Inflammatory macrophage (primary cell): ENCODE results near the gene RRAGD.
A peak's percentile ranks its signal among the peaks of the same experiment; 100 is the strongest.

Experiments used
- DNase-seq, 2 donors: peaks; one replicate each; pipeline ENCODE4 v3.0.0-alpha.2; 2020 to 2022
- total RNA-seq, 18 experiments: gene quantifications; one replicate each; lab custom pipeline; 2026; ENCODE audit warnings: mixed read lengths in 6 of 18, inconsistent platforms in 2 of 18; lab: John Stamatoyannopoulos, UW

Gene RRAGD, protein sequence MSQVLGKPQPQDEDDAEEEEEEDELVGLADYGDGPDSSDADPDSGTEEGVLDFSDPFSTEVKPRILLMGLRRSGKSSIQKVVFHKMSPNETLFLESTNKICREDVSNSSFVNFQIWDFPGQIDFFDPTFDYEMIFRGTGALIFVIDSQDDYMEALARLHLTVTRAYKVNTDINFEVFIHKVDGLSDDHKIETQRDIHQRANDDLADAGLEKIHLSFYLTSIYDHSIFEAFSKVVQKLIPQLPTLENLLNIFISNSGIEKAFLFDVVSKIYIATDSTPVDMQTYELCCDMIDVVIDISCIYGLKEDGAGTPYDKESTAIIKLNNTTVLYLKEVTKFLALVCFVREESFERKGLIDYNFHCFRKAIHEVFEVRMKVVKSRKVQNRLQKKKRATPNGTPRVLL
- 64.3 to 347 (median 197) reads per million in 18 experiments for total RNA-seq

DNA sequence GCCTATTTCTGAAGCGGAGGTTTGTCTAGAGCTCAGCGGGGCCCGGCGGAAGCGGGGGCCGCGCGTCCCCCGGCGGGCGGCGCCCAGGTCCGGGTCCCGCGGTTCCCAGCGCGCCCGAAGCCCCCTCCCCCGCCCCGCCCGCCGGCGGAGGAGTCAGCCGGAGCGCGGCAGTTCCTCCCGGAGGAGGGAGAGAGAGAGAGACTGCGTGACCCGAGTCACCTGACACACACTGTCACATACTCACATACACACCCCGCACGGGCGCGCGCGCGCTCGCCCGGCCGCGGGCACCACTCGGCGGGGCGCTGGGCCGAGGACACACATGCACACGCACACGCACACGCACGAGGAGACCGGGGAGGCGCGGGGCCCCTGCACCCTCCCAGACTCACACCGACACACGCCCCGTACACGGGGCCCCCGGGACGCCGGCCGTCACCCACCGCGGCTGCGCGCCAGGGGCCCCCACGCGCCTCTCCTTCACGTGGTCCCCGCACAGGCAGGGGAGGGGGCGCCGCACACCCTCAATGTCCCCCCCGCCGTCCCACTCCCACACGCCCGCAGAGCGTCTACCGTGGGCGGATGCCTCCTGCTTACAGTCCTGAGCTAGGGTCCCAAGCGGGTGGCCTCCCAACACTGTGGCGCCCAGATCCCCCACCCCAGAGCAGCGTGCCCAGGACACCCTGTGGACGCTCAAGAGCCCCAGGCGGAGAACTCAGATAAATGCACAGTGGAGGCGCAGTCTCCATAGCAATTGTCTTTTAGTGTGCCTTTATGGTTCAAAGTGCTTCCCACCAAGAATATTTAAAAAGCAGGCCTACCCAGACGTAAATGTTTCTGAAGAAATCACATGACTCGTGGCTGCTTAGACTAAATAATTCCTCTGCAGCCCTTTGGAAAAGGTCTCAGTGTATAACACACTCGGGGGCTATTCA is at the start of gene RRAGD:
RRAGD (minus strand) TSS at position 203 of the 935 bp plus-strand sequence. CDS start 280 bp downstream, outside the sequence.
- peak; percentile 78 to 87 for DNase-seq

DNA sequence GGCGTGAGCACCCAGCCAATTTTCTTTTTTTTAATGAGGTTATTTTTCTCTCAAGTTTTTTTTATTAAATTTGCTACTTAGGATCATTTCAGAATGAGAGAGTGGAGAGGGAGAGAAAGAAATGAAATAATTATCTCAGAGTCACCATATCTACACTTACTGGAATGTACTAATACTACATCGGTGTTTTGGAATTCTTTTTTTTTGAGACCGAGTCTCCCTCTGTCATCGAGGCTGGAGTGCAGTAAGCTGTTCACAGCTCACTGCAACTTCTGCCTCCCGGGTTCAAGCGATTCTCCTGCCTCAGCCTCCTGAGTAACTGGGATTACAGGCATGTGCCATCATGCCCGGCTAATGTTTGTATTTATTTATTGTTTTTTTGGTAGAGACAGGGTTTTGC is 48.6 kb upstream of the RRAGD start:
- no peak for DNase-seq

DNA sequence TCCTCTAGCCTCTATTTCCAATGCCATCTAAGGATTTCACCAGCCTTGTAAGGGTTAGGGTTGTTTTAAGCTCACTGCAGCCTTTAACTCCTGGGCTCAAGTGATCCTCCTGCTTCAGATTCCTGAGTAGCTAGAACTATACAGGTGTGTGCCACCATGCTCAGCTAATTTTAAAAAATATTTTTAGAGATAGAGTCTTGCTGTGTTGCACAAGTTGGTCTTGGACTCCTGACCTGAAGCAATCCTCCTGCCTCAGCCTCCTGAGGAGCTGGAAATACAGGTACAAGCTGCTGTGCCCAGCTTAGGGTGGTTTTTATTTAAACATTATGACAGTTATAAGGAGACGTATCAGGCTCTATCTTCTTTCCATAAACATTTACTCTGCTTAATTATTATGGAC is 47.4 kb upstream of the RRAGD start:
- DNase-seq = no peak

DNA sequence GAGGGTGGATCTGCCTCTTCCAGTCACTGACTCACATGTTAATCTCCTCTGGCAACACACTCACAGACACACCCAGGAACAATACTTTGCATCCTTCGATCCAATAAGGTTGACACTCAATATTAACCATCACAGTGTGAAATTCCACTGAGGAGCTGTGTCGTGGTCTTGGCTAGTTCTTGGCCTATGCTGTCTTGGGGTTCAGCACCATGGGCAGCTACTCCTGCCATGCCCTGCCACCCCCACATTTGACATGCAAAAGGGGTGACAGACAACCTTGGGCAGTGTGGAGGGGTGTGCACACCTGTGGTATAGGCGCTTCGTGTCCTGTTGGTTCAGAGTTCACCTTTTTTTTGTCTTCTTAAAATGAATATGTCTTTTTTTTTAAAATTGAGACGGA is 46.6 kb upstream of the RRAGD start:
- no peak for DNase-seq

DNA sequence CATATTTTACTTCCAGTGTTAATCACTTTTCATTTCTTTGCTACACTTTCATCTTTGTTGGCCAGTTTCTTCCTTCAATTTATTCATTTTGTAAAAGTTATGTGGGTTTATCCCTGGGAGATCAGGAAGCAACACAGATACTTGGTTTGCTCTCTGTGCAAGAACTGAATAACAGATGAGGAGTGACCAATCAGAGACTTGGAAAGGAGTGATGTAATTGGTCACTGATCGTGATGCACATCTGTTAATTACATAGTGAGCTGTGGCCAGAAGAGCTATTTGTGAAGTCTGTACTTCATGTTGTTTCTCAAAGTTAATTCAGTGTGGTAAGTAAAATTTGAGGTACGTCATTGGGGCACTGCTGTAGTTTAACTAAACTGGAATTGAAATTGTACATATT is 42.2 kb upstream of the RRAGD start:
- DNase-seq = no peak

DNA sequence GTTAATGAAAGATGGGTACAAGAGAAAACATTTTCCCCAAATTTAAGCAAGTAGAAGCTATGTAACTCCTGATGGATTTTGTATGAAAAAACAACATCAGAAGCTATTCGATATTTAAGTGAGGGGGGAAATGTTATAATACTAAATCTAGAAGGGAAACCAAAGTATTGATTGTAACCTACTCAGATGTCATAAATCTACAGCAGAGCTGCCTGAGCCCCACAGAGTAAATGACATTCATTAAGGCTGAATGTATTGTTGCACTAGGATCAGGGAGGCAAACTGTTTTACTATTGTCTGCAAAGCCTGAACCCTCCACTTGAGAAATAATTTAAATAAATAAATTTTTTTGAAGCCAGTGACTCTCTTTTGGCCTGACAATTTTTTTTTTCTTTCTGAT is 40.2 kb upstream of the RRAGD start:
- DNase-seq = no peak

DNA sequence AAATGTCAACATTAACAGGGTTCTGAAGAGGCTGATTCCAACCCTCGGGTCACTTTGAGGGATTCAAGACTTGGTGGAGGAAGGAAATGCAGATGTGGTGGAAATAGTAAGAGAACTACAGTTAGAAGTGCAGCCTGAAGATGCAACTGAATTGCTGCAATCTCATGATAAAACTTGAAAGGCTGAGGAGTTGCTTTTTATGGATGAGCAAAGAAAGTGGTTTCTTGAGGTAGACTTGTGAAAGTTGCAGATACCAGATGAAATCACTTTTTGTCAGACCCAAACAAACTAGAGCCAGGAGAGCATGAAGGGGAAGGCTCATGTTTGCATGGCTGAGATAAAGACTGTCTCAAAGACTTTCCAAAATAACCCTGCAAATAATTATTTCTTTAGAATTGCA is 37.1 kb upstream of the RRAGD start:
- DNase-seq = no peak

DNA sequence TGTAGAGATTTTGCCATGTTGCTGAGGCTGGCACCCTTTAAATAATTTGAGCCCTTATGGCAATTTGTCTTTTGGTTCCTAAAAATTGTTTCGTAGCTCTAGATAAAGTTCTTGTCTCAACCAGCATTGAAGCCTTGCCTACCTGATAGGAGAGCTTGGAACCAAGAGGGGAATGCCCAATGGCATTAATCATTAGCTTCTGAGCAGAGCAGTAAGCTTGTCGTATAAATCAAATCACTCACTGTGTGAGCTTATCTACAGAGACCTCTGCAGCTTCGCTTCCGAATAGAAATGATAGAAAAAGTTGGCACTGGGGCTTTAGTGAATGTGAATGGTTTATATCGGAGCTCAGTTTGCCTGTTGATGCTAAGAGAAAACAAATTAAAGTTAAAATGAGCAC is 31.6 kb upstream of the RRAGD start:
- DNase-seq = no peak

DNA sequence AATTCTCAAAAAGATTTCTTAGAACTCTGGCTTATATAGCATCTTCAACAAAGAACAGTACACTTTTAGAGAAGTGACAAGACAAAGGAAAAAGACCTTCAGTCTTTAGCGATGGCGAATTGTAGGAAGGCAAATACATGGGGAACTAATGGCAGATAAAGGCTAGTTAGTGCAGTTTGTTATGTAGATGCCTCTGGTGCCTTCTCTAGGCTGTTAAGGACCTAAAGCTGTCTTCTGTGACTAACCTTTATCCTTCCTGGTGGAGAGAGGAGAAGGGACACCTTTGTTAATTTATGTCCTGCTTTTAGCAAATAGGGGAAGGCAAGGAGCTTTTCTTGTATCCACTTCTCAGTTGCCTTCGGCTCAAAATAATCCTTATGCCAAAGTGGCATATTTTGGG is 28.1 kb upstream of the RRAGD start:
- no peak for DNase-seq

DNA sequence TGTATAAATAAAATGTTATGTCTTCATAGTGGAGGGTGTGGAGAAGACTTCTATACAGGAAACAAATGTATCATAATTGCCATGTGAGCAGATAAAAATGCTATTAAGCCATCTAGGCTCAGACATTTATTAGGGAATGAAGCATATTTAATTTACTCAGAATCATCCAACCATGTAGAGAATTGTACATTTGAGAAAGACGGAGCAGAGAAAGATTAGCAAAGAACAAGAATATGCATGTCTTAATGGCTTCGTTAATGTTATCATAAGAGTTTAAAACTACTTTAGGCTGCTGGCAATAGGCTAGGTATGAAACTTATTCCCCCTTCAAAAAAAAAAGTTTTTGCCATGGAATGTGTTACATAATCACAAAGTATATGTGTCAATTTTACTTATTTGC is 26.9 kb upstream of the RRAGD start:
- DNase-seq = no peak

DNA sequence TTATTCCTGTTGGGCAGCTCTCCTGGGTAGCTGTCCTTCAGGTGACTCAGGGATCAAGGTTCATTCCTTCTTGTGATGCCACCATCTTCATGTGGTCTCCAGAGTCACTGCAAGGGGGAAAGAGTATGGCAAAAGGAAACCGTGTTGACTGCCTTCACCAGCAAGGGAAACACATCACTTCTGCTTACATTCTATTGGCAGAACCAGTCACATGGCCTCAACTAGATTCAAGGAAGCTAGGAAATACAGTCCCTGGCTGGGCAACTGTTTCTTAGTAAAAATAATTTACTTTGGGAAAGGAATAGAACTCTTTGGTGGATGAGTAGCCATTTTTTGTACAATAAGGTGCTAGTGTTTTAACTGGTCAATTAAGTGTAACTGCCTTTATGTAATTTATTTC is 26.2 kb upstream of the RRAGD start:
- DNase-seq = no peak

DNA sequence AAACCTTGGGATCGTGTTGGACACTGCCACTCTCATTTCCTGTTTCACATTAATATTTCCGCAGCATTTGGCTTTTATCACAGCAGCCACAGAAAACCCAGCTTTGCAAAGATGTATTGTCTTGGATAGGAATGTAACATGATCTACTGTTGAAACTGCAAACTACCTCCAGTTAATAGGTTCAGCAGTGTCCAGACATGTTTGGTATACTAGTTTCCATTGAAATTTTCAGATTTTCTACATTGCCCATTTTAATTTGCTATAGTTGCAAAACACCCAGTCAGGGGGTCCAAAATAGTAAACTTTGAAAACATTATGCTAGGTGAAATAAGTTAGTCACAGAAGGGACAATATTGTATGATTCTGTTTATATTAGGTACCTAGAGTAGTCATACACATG is 24.2 kb upstream of the RRAGD start:
- DNase-seq = no peak

DNA sequence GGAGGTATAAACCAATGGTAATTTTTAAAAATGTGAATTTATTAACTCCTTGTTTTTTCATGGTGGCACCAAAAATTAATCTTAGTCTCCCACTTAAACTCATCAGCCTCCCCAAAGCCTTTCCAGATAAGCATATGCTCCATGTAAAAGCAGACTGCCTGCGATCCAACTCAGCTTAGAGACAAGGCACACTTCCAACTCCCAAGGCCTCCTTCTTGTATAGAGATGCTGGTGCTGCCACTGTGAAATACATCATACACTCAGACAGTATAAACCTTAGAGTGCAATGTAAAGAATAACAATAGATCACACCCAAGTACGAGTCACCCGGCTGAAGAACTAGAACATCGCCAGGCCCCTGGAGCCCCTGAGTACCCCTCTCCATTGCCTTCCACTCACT is 22.9 kb upstream of the RRAGD start:
- DNase-seq = no peak

DNA sequence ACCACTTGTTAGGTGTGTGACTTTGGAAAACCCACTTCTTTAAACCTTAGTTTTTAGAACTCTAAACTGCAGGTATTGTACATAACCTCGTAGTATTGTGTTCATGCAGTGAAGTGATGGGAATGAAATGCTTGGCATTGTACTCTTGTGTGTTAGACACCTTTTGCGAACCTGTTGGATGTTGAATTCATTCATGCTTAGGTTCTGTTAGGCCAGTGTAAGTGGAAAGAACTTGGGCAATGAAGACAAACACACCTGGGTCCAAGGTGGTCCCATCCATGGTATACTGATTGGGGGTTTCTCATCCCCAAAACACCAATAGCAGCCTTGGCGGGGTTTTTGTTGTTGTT is 22.1 kb upstream of the RRAGD start:
- no peak for DNase-seq

DNA sequence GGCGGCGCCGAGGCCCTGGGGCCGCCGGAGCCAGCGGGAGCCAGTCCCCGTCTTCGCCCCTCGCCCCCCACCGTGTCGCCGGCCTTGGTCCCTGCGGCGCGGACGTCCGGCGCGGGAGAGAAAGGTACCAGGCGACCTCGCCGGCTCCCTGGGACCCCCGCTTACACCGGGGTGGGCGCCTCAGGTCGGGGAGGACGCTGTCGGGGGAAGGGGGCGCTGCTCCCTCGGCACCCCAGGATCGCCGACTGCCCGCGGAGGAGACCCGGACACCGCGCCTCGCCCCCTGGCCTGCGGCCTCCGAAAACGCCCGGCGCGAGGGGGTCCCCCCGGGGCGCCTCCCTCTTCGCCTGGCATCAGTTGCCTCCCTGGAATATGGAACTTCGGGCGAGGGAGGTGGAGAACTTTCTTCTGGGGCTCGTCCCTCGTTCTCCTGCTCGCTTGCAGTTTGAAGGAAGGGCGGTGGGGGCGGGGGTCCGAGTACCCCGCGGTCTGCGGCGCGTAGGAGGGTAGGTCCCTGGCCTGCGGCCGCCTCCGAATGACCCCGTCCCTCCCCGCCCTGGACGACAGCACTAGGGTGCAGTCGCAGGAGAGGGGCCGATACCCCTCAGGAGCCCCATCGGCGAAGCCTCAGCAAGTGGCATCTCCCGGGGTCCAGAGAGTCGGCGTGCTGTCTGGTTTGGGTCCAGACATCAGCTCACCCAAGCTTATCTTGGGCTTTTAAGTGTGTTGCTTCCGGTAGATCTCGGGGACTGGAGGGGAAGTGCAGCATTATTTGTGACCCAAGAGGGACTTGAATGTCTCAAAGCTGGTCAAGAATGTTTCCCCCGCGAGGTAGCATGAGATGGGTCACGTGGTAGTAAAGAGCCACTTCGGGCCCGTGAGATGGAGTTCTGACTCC is 21.4 kb upstream of the RRAGD start:
- DNase-seq = peak; percentile 47 to 62

DNA sequence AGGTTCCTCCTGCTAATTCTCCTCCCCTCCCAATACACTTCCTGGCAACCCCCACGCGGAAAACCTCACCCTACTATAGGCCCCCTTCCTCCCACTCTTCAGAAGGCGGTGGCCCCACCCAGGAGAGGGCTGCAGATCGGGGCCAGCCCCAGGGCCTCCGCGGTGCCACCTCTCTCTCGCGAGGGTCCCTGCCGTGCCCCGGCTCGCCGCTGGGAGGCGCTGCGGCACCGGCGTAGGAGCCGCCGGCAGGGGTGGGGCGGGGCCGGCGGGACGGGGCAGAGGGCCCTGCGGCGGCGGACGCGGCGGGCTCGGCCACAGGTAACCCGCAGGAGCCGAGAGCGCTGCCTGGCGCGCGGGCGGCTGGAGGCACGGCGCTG is 20.8 kb upstream of the RRAGD start, which contains the start of gene ANKRD6:
ANKRD6 (plus strand) TSS at position 278 of the 377 bp plus-strand sequence. CDS start 133,825 bp downstream, outside the sequence.
- peak; percentile 78 to 79 for DNase-seq

DNA sequence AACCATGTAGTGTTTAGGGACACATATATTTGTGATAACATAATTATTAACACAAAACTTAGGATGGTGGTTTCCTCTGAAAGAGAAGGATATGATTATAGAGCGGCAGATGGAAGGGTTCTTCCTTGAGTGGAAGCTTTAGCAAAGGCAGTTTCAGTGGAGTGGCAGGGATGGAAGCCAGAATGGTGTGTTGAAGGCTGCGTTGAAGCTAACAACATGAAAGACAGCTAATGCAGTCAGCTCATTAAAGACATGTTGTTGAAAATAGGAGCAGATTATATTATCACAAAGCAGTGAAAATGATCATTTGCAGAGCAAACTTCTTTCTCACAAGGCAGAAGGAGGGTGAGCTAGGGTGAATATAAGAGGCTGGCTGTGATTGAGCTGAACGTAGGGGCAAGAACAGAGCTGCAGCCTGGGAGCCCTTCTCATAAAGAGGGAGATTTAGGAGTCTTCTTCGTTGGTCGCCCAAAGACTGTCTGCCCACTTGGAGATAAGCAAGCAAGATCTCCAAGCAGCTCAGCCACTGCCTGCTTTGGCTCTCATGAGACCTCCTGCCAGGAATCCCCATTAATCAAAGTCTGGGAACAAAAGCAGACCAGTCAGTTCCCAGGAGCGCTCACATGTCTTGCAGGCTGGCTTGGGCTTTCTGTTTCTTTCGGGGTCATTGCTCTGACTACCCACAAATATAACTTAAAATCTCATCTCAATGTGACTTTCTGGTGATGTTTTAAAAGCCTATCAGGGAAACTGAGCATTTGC is 18.3 kb upstream of the RRAGD start:
- no peak for DNase-seq

DNA sequence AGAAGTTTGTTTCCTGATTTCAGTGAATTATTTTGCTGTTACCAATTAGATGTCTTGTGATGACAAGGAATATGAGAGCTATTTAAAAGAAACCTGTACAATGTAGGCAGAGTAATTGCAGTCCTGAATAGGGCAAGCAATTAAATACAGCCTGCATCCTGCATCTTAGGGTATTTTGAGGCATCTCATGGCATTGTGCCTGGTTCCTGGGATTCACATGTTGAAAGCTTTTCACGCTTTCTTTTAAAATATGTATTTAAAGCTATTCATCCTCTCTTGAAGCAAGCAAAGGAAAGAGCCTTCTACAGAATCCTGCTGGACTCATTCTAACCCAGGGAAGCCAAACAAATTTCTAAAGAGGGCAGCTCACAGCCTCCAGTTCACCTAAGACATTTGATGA is 4.7 kb upstream of the RRAGD start:
- DNase-seq = no peak

DNA sequence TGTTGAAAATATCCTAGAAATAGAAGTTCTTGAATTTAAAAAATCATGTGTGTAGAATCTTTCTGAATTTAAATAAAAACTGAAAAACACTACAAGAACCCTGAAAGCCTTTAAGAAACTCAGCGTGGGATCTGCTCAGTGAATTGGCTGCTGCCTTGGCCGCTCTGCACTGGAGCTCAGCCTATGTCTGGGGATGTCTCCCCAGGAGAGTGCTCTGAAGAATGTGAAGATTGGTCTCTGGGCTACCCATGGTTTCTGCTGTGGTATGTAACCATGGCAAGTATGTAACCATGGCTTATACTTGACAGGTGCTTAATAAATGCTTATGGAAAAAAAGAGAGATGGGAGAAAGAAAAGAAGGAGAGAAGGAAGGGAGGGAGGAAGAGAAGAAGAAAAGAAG is 3.1 kb upstream of the RRAGD start:
- no peak for DNase-seq

DNA sequence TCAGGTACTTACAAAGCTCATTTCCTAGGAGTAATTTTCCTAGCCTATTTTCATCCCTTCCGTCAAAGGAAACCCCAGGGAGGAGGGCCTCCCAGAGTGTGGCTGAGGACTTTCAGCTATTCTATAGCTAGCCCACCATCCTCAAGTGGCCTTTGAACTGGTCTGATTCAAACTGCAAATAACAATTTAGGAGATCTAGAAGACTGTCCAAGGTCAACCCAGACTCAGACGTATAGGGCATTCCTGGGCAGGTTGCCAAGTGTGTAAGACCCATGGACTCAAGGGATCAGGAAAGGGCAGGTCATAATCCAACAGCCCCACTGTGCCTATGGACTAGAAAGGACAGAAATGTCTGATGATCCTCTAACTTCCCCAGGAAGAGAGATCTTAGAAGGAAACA is 2.1 kb upstream of the RRAGD start:
- DNase-seq = no peak

DNA sequence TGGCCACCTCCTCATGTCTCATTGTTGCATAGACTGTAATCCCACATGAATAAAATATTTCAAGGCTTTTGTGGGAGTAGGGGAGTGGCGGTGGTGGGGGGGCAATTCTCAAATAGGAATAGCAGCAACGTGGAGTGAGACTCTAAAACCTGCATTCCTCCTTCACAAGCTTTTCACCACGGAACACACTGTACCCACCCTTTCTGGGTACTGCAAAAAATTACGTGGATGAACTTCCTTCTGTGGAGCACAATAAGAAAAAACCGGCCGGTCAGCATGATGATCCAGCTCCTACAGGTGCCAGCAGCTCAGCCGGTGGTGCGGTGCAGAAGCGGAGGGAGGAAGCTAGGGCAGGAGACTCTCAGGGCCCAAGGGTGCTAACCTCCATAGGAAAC is 930 bp upstream of the RRAGD start:
- DNase-seq = no peak
